Progenitor cell of endocrine pancreas (in vitro differentiated cells): Measurements from ENCODE around the gene NEB. TPM values are rescaled to one million over a fixed set of nuclear protein-coding genes. Genes with fewer than 3 reads are reported as not detected.

Experiments used
- DNase-seq: peaks from one replicate; pipeline ENCODE4 v3.0.0; 2021; ENCODE audit warnings: low spot score; ENCODE audit not compliant: unreplicated experiment
- H3K27ac Mint-ChIP-seq: 2 replicates; pipeline ENCODE4 v1.8.0; 2021; ENCODE audit warnings: mild to moderate bottlenecking, moderate library complexity, mixed read lengths
- H3K27me3 Mint-ChIP-seq: 2 replicates; pipeline ENCODE4 v1.8.0; 2021; ENCODE audit warnings: mixed read lengths
- H3K36me3 Mint-ChIP-seq: 2 replicates; pipeline ENCODE4 v1.8.0; 2022; ENCODE audit warnings: mixed read lengths; ENCODE audit not compliant: insufficient read depth
- H3K4me1 Mint-ChIP-seq: 2 replicates; pipeline ENCODE4 v1.8.0; 2021; ENCODE audit warnings: low read depth, mixed read lengths
- H3K4me3 Mint-ChIP-seq: 2 replicates; pipeline ENCODE4 v1.8.0; 2021; ENCODE audit warnings: low read depth, mild to moderate bottlenecking, moderate library complexity, mixed read lengths
- H3K9me3 Mint-ChIP-seq: 2 replicates; pipeline ENCODE4 v1.8.0; 2021; ENCODE audit warnings: low read depth, mixed read lengths
- total RNA-seq: library from RNA; stranded (reverse); gene quantifications from 2 replicates; pipeline ENCODE4 v1.2.1, GENCODE V29; 2021
- TF ChIP-seq, protein P1 (sequence below): fragments of 200-600 bp; sonication (generic); IDR thresholded peaks from one replicate; pipeline ENCODE4 v1.5.0; 2021; ENCODE audit warnings: antibody characterized with exemption, mild to moderate bottlenecking; ENCODE audit not compliant: unreplicated experiment

NEB gene
- total RNA-seq, 1 donor from 2014 or later, result 1.5 TPM

DNA sequence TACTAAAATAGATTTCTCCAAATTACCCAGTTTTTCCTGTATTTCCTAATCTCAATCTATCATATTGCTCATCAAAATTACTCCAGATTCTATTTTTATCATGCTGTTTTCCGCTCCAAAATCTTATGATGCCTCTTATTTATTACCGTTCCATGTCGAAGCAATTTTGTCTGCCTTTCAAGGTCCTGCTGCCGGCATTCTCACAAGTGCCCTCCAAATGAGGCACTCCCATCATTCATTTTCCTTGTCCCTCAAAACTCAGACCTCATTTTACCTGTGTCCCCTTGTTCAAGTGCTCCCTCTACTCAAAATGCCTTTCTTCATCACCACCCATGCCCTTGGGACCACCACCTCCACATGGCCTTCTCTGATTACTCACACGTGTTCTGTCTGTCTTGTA, 13.1 kb downstream of the NEB start:
- H3K9me3 Mint-ChIP-seq, result peaks cover 8% of the 10 kb centered on the region
- H3K27ac Mint-ChIP-seq, result no peak overlapping the region
- no peaks in the 10 kb centered on the region for H3K4me1 Mint-ChIP-seq
- no peak overlapping the region for H3K4me3 Mint-ChIP-seq
- TF ChIP-seq, protein P1, sequence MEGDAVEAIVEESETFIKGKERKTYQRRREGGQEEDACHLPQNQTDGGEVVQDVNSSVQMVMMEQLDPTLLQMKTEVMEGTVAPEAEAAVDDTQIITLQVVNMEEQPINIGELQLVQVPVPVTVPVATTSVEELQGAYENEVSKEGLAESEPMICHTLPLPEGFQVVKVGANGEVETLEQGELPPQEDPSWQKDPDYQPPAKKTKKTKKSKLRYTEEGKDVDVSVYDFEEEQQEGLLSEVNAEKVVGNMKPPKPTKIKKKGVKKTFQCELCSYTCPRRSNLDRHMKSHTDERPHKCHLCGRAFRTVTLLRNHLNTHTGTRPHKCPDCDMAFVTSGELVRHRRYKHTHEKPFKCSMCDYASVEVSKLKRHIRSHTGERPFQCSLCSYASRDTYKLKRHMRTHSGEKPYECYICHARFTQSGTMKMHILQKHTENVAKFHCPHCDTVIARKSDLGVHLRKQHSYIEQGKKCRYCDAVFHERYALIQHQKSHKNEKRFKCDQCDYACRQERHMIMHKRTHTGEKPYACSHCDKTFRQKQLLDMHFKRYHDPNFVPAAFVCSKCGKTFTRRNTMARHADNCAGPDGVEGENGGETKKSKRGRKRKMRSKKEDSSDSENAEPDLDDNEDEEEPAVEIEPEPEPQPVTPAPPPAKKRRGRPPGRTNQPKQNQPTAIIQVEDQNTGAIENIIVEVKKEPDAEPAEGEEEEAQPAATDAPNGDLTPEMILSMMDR, result no peak
- no peak for DNase-seq
- no peaks in the 10 kb centered on the region for H3K27me3 Mint-ChIP-seq
- no peaks in the 10 kb centered on the region for H3K36me3 Mint-ChIP-seq

DNA sequence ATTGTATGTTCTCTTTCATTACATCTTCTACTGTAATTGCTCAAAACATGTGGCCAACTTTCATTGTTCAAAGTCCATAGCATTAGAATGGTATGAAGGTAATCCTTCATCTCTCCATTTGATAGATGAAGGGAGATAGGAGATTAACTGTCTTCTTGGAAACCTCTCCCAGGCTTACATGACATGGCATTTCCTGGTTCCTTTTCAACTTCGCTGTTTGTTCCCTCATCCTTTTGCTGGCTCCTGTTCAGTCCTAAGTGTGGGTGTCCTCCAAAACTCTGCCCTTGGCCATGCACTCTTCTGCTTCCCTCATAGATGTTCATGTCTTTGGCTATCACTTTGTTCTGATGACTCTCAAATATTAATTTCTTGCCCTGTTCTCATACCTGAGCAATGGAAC, 13.8 kb downstream of the NEB start:
- no peak overlapping the region for H3K27ac Mint-ChIP-seq
- no peak overlapping the region for H3K4me3 Mint-ChIP-seq
- no peaks in the 10 kb centered on the region for H3K4me1 Mint-ChIP-seq
- peaks cover 8% of the 10 kb centered on the region for H3K9me3 Mint-ChIP-seq
- no peaks in the 10 kb centered on the region for H3K27me3 Mint-ChIP-seq
- DNase-seq, result no peak
- H3K36me3 Mint-ChIP-seq, result no peaks in the 10 kb centered on the region
- TF ChIP-seq, protein P1, result no peak

GRCh38 chr2:151718796-151719195, 15.5 kb downstream of the NEB start:
- no peaks in the 10 kb centered on the region for H3K4me1 Mint-ChIP-seq
- peaks cover 8% of the 10 kb centered on the region for H3K9me3 Mint-ChIP-seq
- no peaks in the 10 kb centered on the region for H3K36me3 Mint-ChIP-seq
- DNase-seq, result no peak
- TF ChIP-seq, protein P1, result no peak
- no peak overlapping the region for H3K4me3 Mint-ChIP-seq
- no peaks in the 10 kb centered on the region for H3K27me3 Mint-ChIP-seq
- H3K27ac Mint-ChIP-seq, result no peak overlapping the region

- Mint-ChIP-seq H3K36me3 (no peaks in the 10 kb centered on the region), H3K4me1 (no peaks in the 10 kb centered on the region), H3K9me3 (peaks cover 8% of the 10 kb centered on the region), H3K4me3 (no peak overlapping the region), H3K27ac (no peak overlapping the region), H3K27me3 (no peaks in the 10 kb centered on the region)
- DNase-seq, result no peak
- TF ChIP-seq, protein P1, result no peak
Measured at GRCh38 chr2:151718247-151718646, 16.0 kb downstream of the NEB start.

DNA sequence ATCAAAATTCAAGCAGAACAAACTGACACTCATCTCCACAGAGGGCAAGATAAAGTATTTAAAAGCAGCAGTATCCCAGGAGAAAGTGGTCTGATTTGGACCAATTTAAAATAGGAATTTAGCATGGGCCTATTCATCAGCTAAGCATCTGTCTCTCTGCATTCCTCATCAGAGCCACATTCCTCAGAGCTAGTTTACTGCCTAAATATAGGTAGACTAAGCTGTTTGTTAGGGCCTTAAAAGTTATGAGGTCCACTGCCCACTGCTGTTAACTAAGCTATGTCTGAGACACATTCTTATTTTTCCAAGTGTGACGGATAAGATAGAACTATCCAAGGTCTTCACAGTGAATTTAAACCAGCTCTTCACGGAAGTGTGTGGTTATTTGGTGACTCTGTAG, 17.6 kb downstream of the NEB start:
- TF ChIP-seq, protein P1, result no peak
- H3K4me1 Mint-ChIP-seq, result no peaks in the 10 kb centered on the region
- H3K4me3 Mint-ChIP-seq, result no peak overlapping the region
- no peak for DNase-seq
- no peaks in the 10 kb centered on the region for H3K27me3 Mint-ChIP-seq
- H3K27ac Mint-ChIP-seq, result no peak overlapping the region
- peaks cover 8% of the 10 kb centered on the region for H3K9me3 Mint-ChIP-seq
- H3K36me3 Mint-ChIP-seq, result no peaks in the 10 kb centered on the region
